GM12891 (cell line): ENCODE measurements around the gene GGNBP2.

Experiments used
- DNase-seq: peaks from one replicate; pipeline ENCODE4 v3.0.0; 2011; ENCODE audit warnings: low spot score; ENCODE audit not compliant: insufficient read length
- FAIRE-seq: peaks from 2 replicates; lab custom pipeline; 2011; peaks lifted over from hg19 to GRCh38; lab: Jason Lieb, UNC
- PAX5 ChIP-seq: IDR thresholded peaks from 2 replicates; pipeline ENCODE4 v1.6.1; 2011; ENCODE audit warnings: low read length, moderate library complexity, mild to moderate bottlenecking; ENCODE audit not compliant: insufficient read depth, severe bottlenecking
- POLR2A ChIP-seq: IDR thresholded peaks from 2 replicates; pipeline ENCODE4 v1.6.1; 2011; ENCODE audit warnings: low read depth, low read length, control low read depth
- POLR2AphosphoS5 ChIP-seq: IDR thresholded peaks from 2 replicates; pipeline ENCODE4 v1.6.1; 2011; ENCODE audit warnings: low read depth, low read length, control low read depth
- POU2F2 ChIP-seq: IDR thresholded peaks from 2 replicates; pipeline ENCODE4 v1.6.1; 2011; ENCODE audit warnings: low read depth, mild to moderate bottlenecking, control low read depth, low read length, moderate library complexity
- SPI1 ChIP-seq: IDR thresholded peaks from 2 replicates; pipeline ENCODE4 v1.6.1; 2011; ENCODE audit warnings: low read depth, low read length, control low read depth
- TAF1 ChIP-seq: IDR thresholded peaks from 2 replicates; pipeline ENCODE4 v1.6.1; 2011; ENCODE audit warnings: low read depth, low read length, control low read depth

Gene GGNBP2

DNA sequence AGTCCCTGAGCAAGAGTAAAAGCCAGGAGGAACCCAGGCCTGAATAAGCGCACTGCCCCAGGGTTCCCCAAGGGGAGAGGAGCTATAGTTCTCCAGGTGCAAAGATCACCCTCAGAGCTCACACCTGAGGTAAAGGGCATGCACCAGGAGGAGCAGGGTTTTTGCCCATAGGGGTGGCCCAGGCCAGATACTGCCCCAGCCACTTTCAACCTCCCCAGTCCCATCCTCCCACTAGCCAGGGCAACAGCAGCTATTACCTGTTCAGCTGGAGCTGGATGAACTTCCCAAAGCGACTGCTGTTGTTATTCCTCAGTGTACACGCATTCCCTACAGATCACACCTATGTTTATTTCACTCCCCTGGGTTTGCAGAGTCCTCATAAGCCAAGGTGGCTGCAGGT is 29.9 kb upstream of the GGNBP2 start:
- DNase-seq (no peak), FAIRE-seq (no peak)
- no peak for TF ChIP-seq POU2F2
- TF ChIP-seq PAX5: no peak
- TF ChIP-seq POLR2A: no peak
- TF ChIP-seq SPI1: no peak
- TF ChIP-seq POLR2AphosphoS5: no peak

DNA sequence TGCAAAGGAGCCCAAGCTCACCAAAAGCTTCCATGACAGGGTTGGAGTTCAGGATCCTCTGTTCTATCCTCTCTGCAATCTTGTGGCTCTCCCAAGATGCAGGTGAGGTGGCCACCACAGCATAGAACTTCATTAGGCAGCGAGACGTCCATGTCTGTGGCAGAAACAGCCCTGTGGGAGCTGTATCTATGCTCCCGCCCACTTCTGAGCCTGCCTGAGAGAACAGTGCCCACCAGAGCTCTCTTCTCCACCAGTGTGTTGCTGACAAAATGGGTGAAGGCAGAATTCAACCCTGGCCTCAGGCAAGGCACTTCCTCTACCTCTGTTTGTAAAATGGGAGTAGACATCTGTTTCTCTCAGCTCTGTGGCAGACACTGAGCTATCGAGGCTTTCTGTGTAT is 28.9 kb upstream of the GGNBP2 start:
- FAIRE-seq (no peak), DNase-seq (no peak)
- no peak for TF ChIP-seq TAF1

DNA sequence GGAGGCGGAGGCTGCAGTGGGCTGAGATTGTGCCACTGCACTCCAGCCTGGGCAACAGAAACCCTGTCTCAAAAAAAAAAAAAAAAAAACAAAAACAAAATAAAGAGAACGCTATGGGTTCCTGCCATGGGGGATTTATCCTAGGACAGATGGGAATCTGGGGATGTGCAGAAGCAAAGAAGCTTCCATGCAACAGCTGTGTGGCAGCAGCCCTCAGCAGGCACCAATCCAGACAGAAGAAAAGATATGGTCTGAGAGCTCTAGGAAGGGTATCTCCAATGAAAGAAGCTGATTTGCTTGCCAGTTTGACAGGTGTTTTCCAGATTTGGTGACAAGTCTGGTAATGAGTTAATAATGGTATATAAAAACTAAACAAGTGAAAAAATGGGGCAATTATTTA is 21.6 kb upstream of the GGNBP2 start:
- DNase-seq (no peak), FAIRE-seq (no peak)
- TF ChIP-seq PAX5 (no peak), POLR2A (no peak), SPI1 (no peak), POU2F2 (no peak), POLR2AphosphoS5 (no peak), TAF1 (no peak)

DNA sequence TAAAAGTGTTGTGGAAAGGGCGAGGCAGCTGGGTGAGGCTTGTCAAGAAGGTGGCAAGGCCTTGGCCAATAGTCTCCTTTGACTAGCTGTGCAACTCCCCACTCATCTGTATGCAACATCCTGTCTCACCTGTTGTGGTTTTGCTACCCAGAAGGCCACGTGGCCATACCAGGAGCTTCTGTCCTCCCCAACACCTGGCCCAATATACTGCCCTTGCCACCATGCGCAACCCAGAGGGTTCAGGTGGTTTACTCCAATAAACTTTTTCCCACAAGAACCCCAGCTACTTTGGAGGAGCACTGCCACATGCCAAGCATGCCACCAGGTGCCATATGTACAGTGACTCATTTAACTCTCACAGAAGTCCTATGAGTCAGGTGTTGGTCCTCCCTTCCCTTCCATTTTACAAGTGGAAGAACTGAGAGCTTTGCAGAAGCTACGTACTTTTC is 20.3 kb upstream of the GGNBP2 start:
- DNase-seq: no peak

DNA sequence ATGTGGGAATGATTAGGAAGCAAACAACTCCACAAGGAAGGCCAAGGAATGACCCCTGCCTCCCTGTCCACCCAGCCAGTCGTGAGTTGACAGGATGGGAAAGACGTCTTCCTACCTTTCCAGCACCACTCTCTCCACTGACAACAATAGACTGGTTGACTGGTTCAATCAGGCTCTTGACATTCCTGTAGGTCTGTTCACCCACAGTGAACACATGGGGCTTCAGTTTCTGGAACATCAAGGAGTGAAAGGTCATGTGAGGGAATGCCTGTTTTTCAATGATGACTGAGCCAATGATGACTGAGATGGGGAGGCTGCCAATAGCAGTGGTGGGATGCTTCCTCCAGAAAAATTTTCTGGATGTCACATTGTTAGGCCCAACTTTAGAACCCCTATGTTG is 19.6 kb upstream of the GGNBP2 start:
- DNase-seq (no peak), FAIRE-seq (no peak)
- no peak for TF ChIP-seq SPI1
- no peak for TF ChIP-seq POU2F2
- no peak for TF ChIP-seq TAF1
- no peak for TF ChIP-seq POLR2A
- TF ChIP-seq POLR2AphosphoS5: no peak
- TF ChIP-seq PAX5: no peak

More for the DNA sequence above, 20.3 kb upstream of the GGNBP2 start:
- FAIRE-seq: no peak
- TF ChIP-seq POU2F2 (no peak), POLR2AphosphoS5 (no peak), POLR2A (no peak), PAX5 (no peak), SPI1 (no peak), TAF1 (no peak)

DNA sequence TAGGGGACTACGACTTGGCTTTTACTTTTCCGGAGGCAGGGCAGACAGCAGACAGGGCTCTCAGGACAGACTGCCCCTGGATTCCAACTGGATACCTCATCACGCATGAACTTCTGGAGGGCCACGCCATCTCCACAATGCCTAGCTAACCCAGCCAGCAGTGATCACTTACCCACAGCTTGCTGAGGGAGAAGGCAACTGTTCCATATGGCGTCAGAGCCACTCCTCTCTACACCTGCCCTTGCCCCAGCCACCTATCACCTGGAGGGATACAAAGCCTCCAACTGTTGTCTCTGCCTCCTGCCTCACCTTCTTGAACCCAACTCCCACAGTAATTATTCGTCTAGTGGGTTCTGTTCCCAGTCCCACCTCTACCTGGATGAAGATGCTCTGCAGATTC is 18.8 kb upstream of the GGNBP2 start:
- no peak for TF ChIP-seq TAF1
- TF ChIP-seq PAX5: no peak
- TF ChIP-seq POU2F2: no peak
- TF ChIP-seq POLR2A: no peak
- TF ChIP-seq SPI1: no peak
- no peak for TF ChIP-seq POLR2AphosphoS5
- FAIRE-seq: no peak

DNA sequence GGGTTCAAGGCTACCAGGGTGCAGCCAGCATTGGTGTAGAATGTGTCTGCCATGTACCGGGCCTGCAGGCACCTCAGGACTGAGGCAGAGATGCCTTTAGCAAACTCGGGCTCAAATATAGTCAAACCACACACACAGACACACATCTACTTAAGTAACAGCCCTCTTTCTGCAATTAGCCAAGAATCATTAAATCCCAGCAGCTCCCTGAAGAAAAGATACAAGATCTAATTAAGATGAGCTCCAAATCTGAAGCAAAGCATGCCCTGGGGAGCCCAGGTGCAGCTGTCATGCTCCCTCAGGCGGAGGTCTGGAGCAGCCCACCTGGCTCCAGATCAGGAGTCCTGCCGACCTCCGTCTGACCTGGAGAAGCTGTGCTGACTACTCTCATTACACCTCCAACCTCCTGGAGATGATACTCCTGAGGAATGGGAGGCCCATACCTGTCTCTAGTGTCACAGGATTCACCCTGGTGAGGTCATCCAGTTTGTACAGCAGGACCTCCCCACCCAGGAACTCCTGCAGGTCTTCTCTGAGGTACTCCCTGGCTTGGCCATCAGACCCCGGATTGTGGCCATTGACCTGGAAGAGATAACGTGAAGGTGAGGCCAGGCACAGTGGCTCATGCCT is 17.0 kb upstream of the GGNBP2 start:
- no peak for DNase-seq
- FAIRE-seq: no peak
- TF ChIP-seq PAX5 (no peak), SPI1 (no peak), POLR2A (no peak), POU2F2 (no peak), POLR2AphosphoS5 (no peak)

More for the DNA sequence above, 18.8 kb upstream of the GGNBP2 start:
- DNase-seq: no peak

DNA sequence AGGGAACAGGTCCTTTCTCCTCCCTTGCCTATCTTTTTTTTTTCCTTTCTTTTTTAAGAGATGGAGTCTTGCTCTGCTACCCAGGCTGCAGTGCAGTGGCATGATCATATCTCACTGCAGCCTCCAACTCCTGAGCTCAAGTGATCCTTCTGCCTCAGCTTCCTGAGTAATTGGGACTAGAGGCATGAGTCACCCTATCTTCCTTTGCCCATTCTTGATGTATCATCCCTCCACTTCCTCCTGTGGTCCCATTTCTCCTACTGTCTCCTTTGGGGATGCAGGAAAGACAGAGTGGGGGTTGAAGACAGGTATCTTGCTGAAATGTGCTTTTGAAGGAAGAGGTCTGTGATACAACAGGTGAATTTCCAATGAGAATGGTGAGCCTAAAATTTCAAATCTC is 15.6 kb upstream of the GGNBP2 start:
- TF ChIP-seq PAX5: no peak
- TF ChIP-seq TAF1: no peak
- TF ChIP-seq POU2F2: no peak
- TF ChIP-seq POLR2A: no peak
- no peak for TF ChIP-seq POLR2AphosphoS5
- TF ChIP-seq SPI1: no peak
- DNase-seq (no peak), FAIRE-seq (no peak)

DNA sequence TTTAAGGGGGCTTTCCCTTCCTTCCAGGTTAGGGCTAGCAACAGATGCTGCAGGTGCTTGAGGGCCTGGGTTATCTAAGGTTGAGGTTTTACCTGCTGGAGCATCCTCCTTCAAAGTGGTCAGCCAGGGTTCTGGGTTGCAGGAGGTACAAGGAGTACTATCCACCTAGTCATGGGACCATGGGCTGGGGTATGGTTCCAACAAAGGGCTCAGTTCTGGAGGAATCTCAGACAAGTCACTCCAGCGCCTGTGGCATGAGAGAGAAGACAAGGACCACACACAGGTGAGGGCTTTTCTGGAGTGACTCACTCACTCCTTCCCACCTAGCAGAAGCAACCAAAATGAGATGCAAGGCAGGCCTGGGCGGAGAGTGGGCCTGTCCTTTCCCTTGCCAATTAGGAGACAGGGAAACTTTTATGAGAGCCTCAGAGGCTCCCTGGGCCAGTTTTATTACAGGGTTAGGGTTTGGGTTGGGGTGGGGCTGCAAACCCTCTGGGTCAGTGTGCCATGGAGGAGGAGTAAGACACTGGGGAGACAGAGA is 12.2 kb upstream of the GGNBP2 start:
- no peak for TF ChIP-seq POLR2AphosphoS5
- TF ChIP-seq POLR2A: no peak
- TF ChIP-seq TAF1: no peak
- no peak for TF ChIP-seq POU2F2
- TF ChIP-seq SPI1: no peak
- no peak for TF ChIP-seq PAX5
- no peak for FAIRE-seq
- no peak for DNase-seq
